Immature natural killer cell (primary cell): ENCODE results near the gene HDAC10. TPM values are rescaled to one million over a fixed set of nuclear protein-coding genes. Genes with fewer than 3 reads are reported as not detected.

ENCODE experiments used
- DNase-seq, 3 donors: peaks; one replicate each; pipeline ENCODE4 v3.0.0; 2022; ENCODE audit warnings: mixed read lengths in 1 of 3
- H3K27ac Mint-ChIP-seq, 6 donors: one replicate each; pipeline ENCODE4 v1.8.0; 2020; ENCODE audit warnings: mixed read lengths in 6 of 6, mild to moderate bottlenecking in 5 of 6, inconsistent platforms in 4 of 6, moderate library complexity in 3 of 6
- H3K27me3 Mint-ChIP-seq, 3 donors: one replicate each; pipeline ENCODE4 v1.8.0; 2020 to 2021; ENCODE audit warnings: low read depth in 3 of 3, mild to moderate bottlenecking in 3 of 3, mixed read lengths in 3 of 3, moderate library complexity in 3 of 3, inconsistent platforms in 1 of 3
- H3K36me3 Mint-ChIP-seq, 3 donors: one replicate each; pipeline ENCODE4 v1.8.0; 2020; ENCODE audit warnings: mixed read lengths in 3 of 3, inconsistent platforms in 2 of 3, mild to moderate bottlenecking in 2 of 3
- H3K4me1 Mint-ChIP-seq, 2 donors: one replicate each; pipeline ENCODE4 v1.8.0; 2020; ENCODE audit warnings: inconsistent platforms in 2 of 2, mild to moderate bottlenecking in 2 of 2, mixed read lengths in 2 of 2, moderate library complexity in 1 of 2
- H3K4me3 Mint-ChIP-seq, 5 donors: one replicate each; pipeline ENCODE4 v1.8.0; 2020; ENCODE audit warnings: mild to moderate bottlenecking in 5 of 5, mixed read lengths in 5 of 5, inconsistent platforms in 3 of 5, moderate library complexity in 3 of 5
- H3K9me3 Mint-ChIP-seq, 6 donors: one replicate each; pipeline ENCODE4 v1.8.0; 2020; ENCODE audit warnings: mild to moderate bottlenecking in 6 of 6, mixed read lengths in 6 of 6, inconsistent platforms in 4 of 6, moderate library complexity in 3 of 6
- polyA plus RNA-seq, 3 donors: library from polyadenylated mRNA; unstranded; fragments of 300-500 nt; fragmentation: Illumina TruSeq; gene quantifications; one replicate each; pipeline ENCODE4 v1.2.3, GENCODE V29; 2021

Gene HDAC10
- polyA plus RNA-seq, 3 donors from 2014 or later: 10.0 to 13.4 (median 11.2) TPM

- DNase-seq: no peak
- Mint-ChIP-seq H3K4me3 (no peak overlapping the region), H3K27me3 (peaks cover under 1 to 5% (median 3%) of the 10 kb centered on the region in 3 donors), H3K9me3 (no peaks in the 10 kb centered on the region), H3K36me3 (no peaks in the 10 kb centered on the region), H3K4me1 (peaks cover 0 to 2% of the 10 kb centered on the region in 2 donors), H3K27ac (no peak overlapping the region)
Observed at GRCh38 chr22:50292643-50293440, 41.8 kb upstream of the HDAC10 start.

GRCh38 chr22:50289942-50290630, 39.0 kb upstream of the HDAC10 start:
- no peak overlapping the region for H3K27ac Mint-ChIP-seq
- H3K4me3 Mint-ChIP-seq: no peak overlapping the region
- DNase-seq: no peak
- no peaks in the 10 kb centered on the region for H3K36me3 Mint-ChIP-seq
- peaks cover 0 to 5% (median 0%) of the 10 kb centered on the region in 3 donors for H3K27me3 Mint-ChIP-seq
- peaks cover 0 to 2% of the 10 kb centered on the region in 2 donors for H3K4me1 Mint-ChIP-seq
- no peaks in the 10 kb centered on the region for H3K9me3 Mint-ChIP-seq

GRCh38 chr22:50289151-50289941, 38.3 kb upstream of the HDAC10 start:
- Mint-ChIP-seq H3K36me3 (no peaks in the 10 kb centered on the region), H3K4me3 (no peak overlapping the region), H3K9me3 (no peaks in the 10 kb centered on the region), H3K27me3 (peaks cover 0 to 5% (median 0%) of the 10 kb centered on the region in 3 donors), H3K27ac (no peak overlapping the region), H3K4me1 (peaks cover 0 to 2% of the 10 kb centered on the region in 2 donors)
- DNase-seq: no peak

GRCh38 chr22:50287731-50288130, 36.7 kb upstream of the HDAC10 start:
- no peaks in the 10 kb centered on the region for H3K9me3 Mint-ChIP-seq
- no peaks in the 10 kb centered on the region for H3K36me3 Mint-ChIP-seq
- H3K4me3 Mint-ChIP-seq: no peak overlapping the region
- no peak overlapping the region for H3K27ac Mint-ChIP-seq
- H3K4me1 Mint-ChIP-seq: peaks cover 0 to 2% of the 10 kb centered on the region in 2 donors
- H3K27me3 Mint-ChIP-seq: peaks cover 0 to 3% (median 0%) of the 10 kb centered on the region in 3 donors
- no peak for DNase-seq

- no peak overlapping the region for H3K27ac Mint-ChIP-seq
- H3K4me1 Mint-ChIP-seq: no peaks in the 10 kb centered on the region
- H3K27me3 Mint-ChIP-seq: no peaks in the 10 kb centered on the region
- H3K4me3 Mint-ChIP-seq: no peak overlapping the region
- H3K9me3 Mint-ChIP-seq: no peaks in the 10 kb centered on the region
- no peak for DNase-seq
- no peaks in the 10 kb centered on the region for H3K36me3 Mint-ChIP-seq
Observed at GRCh38 chr22:50286701-50287318, 35.7 kb upstream of the HDAC10 start.

GRCh38 chr22:50286275-50286674, 35.2 kb upstream of the HDAC10 start:
- no peak for DNase-seq
- Mint-ChIP-seq H3K4me3 (no peak overlapping the region), H3K36me3 (no peaks in the 10 kb centered on the region), H3K9me3 (no peaks in the 10 kb centered on the region), H3K27ac (no peak overlapping the region), H3K4me1 (no peaks in the 10 kb centered on the region), H3K27me3 (no peaks in the 10 kb centered on the region)

- no peak for DNase-seq
- Mint-ChIP-seq H3K4me1 (no peaks in the 10 kb centered on the region), H3K36me3 (no peaks in the 10 kb centered on the region), H3K9me3 (no peaks in the 10 kb centered on the region), H3K27me3 (peaks cover 0 to 2% (median 0%) of the 10 kb centered on the region in 3 donors), H3K27ac (no peak overlapping the region), H3K4me3 (no peak overlapping the region)
Observed at GRCh38 chr22:50285568-50286229, 34.6 kb upstream of the HDAC10 start.

- no peak for DNase-seq
- Mint-ChIP-seq H3K36me3 (no peaks in the 10 kb centered on the region), H3K4me1 (no peaks in the 10 kb centered on the region), H3K4me3 (no peak overlapping the region), H3K27me3 (peaks cover 0 to 2% (median 0%) of the 10 kb centered on the region in 3 donors), H3K9me3 (no peaks in the 10 kb centered on the region), H3K27ac (no peak overlapping the region)
Observed at GRCh38 chr22:50284479-50284878, 33.4 kb upstream of the HDAC10 start.

GRCh38 chr22:50283821-50284220, 32.8 kb upstream of the HDAC10 start:
- Mint-ChIP-seq H3K27me3 (peaks cover 0 to 2% (median 0%) of the 10 kb centered on the region in 3 donors), H3K4me3 (no peak overlapping the region), H3K27ac (no peak overlapping the region), H3K9me3 (no peaks in the 10 kb centered on the region), H3K4me1 (no peaks in the 10 kb centered on the region), H3K36me3 (no peaks in the 10 kb centered on the region)
- no peak for DNase-seq

GRCh38 chr22:50282361-50283155, 31.5 kb upstream of the HDAC10 start:
- no peaks in the 10 kb centered on the region for H3K36me3 Mint-ChIP-seq
- DNase-seq: no peak
- H3K9me3 Mint-ChIP-seq: no peaks in the 10 kb centered on the region
- H3K27me3 Mint-ChIP-seq: peaks cover 0 to 2% (median 0%) of the 10 kb centered on the region in 3 donors
- no peaks in the 10 kb centered on the region for H3K4me1 Mint-ChIP-seq
- H3K27ac Mint-ChIP-seq: no peak overlapping the region
- no peak overlapping the region for H3K4me3 Mint-ChIP-seq

- Mint-ChIP-seq H3K4me3 (no peak overlapping the region), H3K36me3 (no peaks in the 10 kb centered on the region), H3K4me1 (no peaks in the 10 kb centered on the region), H3K27me3 (peaks cover 0 to 2% (median 2%) of the 10 kb centered on the region in 3 donors), H3K27ac (no peak overlapping the region), H3K9me3 (no peaks in the 10 kb centered on the region)
- no peak for DNase-seq
Observed at GRCh38 chr22:50281957-50282356, 30.9 kb upstream of the HDAC10 start.

GRCh38 chr22:50281384-50281760, 30.3 kb upstream of the HDAC10 start:
- DNase-seq: no peak
- no peak overlapping the region for H3K27ac Mint-ChIP-seq
- H3K27me3 Mint-ChIP-seq: peaks cover 0 to 2% (median 2%) of the 10 kb centered on the region in 3 donors
- H3K4me3 Mint-ChIP-seq: no peak overlapping the region
- no peaks in the 10 kb centered on the region for H3K4me1 Mint-ChIP-seq
- H3K36me3 Mint-ChIP-seq: no peaks in the 10 kb centered on the region
- H3K9me3 Mint-ChIP-seq: no peaks in the 10 kb centered on the region
